Gastrocnemius medialis (tissue), 4 donors: ENCODE measurements around the gene SCAMP1.

Experiments used
- CTCF ChIP-seq, 5 experiments: fragments of 450-650 bp in 3 of 5; fragments of 200-600 bp in 2 of 5; sonication (generic) in 2 of 5; IDR thresholded peaks in 4 of 5; conservative IDR thresholded peaks in 1 of 5; 1 replicate in 4 of 5; 2 replicates in 1 of 5; pipeline ENCODE4 v1.5.1; 2016 to 2019; ENCODE audit warnings: antibody characterized with exemption in 5 of 5, mild to moderate bottlenecking in 3 of 5, moderate library complexity in 3 of 5
- POLR2A ChIP-seq, 2 donors: fragments of 450-650 bp; IDR thresholded peaks; one replicate each; pipeline ENCODE4 v1.6.1; 2017; ENCODE audit warnings: antibody characterized with exemption in 2 of 2, mild to moderate bottlenecking in 2 of 2, moderate library complexity in 2 of 2

GRCh38 chr5:78496373-78496772, 136.0 kb downstream of the SCAMP1 start:
- TF ChIP-seq CTCF (IDR thresholded peaks at IDR 0.05 in 4 of 5, conservative IDR thresholded peaks at IDR 0.05 in 1 of 5) (no peak), POLR2A (IDR thresholded peaks at IDR 0.05) (no peak)
